ENCODE results near the gene CAMSAP2.

DNA sequence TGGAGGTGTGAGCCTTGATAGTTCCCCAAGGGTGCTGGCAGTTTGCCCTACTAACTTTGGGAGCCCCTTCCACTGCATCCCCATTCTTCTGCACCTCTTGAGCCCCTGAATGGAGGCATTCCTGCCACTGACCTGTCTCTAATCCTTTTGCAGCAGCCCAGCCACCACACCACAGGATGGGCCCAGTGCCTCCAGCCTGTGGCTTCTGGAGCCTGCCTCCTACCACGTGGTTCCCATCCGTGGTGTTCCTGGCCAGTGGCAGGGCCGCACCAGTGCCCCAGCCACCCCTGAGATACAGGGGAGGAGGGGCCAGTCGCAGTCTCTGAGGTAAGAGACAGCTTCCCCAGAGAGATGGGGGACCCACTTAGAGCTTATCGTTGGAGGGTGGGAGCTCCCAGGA lies 170.4 kb downstream of the CAMSAP2 start:
- TF ChIP-seq CTCF (IDR thresholded peaks at IDR 0.05) (no peak), ZNF423 (CRISPR knock-in tag; IDR thresholded peaks at IDR 0.05) (no peak), NR2C2 (CRISPR knock-in tag; IDR thresholded peaks at IDR 0.05) (no peak), TCF7 (CRISPR knock-in tag; IDR thresholded peaks at IDR 0.05; ENCODE audit: low read depth) (no peak), SP1 (CRISPR knock-in tag; conservative IDR thresholded peaks at IDR 0.05) (no peak), FOXK1 (CRISPR knock-in tag; IDR thresholded peaks at IDR 0.05) (no peak), TEAD4 (CRISPR knock-in tag; IDR thresholded peaks at IDR 0.05) (no peak), ESRRA (CRISPR knock-in tag; IDR thresholded peaks at IDR 0.05; ENCODE audit: borderline replicate concordance) (no peak)
- TF ChIP-seq, protein P1, sequence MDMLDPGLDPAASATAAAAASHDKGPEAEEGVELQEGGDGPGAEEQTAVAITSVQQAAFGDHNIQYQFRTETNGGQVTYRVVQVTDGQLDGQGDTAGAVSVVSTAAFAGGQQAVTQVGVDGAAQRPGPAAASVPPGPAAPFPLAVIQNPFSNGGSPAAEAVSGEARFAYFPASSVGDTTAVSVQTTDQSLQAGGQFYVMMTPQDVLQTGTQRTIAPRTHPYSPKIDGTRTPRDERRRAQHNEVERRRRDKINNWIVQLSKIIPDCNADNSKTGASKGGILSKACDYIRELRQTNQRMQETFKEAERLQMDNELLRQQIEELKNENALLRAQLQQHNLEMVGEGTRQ (CRISPR knock-in tag; IDR thresholded peaks at IDR 0.05) = no peak
- TF ChIP-seq, protein P2, sequence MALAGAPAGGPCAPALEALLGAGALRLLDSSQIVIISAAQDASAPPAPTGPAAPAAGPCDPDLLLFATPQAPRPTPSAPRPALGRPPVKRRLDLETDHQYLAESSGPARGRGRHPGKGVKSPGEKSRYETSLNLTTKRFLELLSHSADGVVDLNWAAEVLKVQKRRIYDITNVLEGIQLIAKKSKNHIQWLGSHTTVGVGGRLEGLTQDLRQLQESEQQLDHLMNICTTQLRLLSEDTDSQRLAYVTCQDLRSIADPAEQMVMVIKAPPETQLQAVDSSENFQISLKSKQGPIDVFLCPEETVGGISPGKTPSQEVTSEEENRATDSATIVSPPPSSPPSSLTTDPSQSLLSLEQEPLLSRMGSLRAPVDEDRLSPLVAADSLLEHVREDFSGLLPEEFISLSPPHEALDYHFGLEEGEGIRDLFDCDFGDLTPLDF (CRISPR knock-in tag; IDR thresholded peaks at IDR 0.05) = no peak
